HG03354 (cell line): ENCODE results near the gene PRDX5.
A peak's percentile ranks its signal among the peaks of the same experiment; 100 is the strongest.

Source experiments
- ATAC-seq: cut with Tn5 transposase; IDR thresholded peaks from one replicate; pipeline ENCODE4 v1.9.1; 2021; ENCODE audit warnings: mild to moderate bottlenecking; ENCODE audit not compliant: unreplicated experiment, poor library complexity, severe bottlenecking

PRDX5 gene

DNA sequence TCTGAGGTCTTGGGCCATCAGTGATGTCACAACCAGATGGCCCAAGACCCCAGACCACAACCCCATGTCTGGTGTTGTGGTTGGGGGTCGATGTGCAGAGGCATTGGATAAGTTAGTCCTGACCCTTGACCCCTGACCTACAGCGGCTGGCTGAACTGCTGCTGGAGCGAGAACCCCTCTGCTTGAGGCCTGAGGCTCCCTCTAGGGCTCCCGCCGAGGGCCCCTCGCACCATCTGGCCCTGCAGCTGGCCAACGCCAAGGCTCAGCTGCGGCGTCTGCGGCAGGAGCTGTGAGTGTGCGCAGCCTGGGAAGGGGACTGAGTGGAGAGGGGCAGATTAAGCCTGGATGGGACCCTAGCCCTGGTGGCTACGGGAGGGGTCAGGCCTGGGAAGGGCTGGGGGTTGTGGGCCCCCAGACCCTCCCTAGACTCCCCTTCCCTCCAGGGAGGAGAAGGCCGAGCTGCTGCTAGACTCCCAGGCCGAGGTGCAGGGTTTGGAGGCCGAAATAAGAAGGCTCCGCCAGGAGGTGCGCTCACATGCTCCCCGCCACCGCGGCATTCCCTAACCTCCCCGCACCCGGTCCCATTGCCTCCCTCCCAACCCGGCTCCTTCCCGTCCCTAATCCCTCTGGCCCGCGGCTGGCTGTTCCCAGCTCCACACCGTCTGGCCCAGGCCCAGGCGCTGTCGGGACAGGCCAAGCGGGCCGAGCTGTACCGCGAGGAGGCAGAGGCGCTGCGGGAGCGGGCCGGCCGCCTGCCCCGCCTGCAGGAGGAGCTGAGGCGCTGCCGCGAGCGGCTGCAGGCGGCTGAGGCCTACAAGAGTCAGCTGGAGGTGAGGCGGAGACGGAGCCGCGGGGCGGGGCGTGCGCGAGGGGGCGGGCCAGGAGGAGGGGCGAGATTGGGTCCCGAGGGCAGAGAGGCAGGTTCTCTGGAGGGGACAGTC, 24.2 kb downstream of the PRDX5 start:
- peak; percentile 44 for ATAC-seq

GRCh38 chr11:64342869-64343745, 25.2 kb downstream of the PRDX5 start:
- ATAC-seq, result no peak

- no peak for ATAC-seq
These were observed 26.0 kb downstream of the PRDX5 start for GRCh38 chr11:64343767-64344559.

DNA sequence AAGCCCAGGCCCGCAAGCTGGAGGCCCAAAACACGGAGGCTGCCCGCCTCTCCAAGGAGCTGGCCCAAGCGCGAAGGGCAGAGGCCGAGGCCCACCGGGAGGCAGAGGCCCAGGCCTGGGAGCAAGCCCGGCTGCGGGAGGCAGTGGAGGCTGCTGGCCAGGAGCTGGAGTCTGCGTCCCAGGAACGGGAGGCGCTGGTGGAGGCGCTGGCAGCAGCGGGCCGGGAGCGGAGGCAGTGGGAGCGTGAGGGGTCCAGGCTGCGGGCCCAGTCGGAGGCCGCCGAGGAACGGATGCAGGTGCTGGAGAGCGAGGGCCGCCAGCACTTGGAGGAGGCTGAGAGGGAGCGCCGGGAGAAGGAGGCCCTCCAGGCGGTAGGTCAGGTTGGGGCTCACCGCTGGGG, 26.9 kb downstream of the PRDX5 start:
- ATAC-seq, result no peak

- ATAC-seq, result no peak
These were observed 29.4 kb downstream of the PRDX5 start for GRCh38 chr11:64347193-64347867.

- ATAC-seq, result no peak
These were observed 30.6 kb downstream of the PRDX5 start for GRCh38 chr11:64348383-64349024.

DNA sequence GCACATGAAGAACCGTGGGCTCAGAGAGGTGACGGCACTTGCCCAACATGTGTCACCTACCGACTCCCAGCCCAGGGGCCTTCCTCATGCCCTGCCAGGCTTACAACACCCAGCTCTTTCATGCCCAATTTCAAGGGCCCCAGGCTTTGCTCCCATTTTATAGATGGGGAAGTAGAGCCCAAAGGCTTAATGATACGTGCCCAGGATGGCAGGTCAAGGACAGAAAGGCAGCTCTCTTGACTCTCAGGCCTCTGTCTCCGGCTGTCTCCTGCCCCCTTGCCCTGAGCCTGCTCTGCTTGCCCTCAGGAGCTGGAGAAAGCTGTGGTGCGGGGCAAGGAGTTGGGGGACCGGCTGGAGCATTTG, 31.1 kb downstream of the PRDX5 start:
- ATAC-seq, result no peak

GRCh38 chr11:64349404-64349803, 31.5 kb downstream of the PRDX5 start:
- ATAC-seq, result no peak

DNA sequence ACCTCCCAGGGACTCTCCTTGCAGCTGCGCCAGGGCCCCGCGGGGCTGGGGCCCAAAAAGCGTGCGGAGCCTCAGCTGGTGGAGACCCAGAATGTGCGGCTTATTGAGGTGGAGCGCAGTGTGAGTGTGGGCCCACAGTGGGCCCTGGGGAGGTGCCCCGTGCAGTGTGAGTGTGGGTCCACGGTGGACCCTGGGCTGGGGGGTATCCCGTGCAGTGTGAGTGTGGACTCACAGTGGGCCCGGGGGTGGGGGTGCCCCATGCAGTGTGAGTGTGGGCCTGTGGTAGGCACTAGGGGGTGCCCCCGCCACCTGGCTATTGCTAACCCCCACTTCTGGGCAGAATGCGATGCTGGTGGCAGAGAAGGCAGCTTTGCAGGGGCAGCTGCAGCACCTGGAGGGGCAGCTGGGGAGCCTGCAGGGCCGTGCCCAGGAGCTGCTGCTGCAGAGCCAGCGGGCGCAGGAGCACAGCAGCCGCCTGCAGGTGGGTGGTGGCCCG, 33.3 kb downstream of the PRDX5 start:
- no peak for ATAC-seq

GRCh38 chr11:64352099-64352994, 34.4 kb downstream of the PRDX5 start:
- ATAC-seq, result no peak

DNA sequence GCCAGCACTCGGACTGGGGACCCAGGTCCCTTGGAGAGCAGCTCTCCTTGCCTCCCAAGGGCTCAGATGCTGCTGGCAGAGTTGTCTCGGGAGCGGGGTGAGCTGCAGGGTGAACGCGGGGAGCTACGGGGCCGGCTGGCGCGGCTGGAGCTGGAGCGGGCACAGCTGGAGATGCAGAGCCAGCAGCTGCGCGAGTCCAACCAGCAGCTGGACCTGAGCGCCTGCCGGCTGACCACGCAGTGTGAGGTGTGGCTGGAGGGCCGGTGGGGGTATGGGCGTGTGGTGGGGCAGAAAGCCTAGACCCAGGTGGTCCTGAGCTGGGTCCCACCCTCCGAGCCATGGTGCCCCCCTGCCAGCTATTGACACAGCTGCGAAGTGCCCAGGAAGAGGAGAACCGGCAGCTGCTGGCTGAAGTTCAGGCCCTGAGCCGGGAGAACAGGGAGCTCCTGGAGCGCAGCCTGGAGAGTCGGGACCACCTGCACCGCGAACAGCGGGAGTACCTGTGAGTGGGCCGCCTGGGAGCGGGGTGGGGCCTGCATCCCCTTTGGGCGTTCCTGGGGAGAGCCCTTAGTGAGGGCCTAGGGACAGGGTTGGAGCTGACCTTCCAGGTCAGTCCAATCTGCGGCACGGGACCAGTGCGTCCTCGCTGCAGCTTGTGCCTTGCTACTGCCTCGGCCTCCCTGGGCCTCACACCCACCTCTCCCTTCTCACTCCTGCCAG, 35.2 kb downstream of the PRDX5 start:
- no peak for ATAC-seq

GRCh38 chr11:64353715-64354506, 36.0 kb downstream of the PRDX5 start:
- ATAC-seq, result no peak

GRCh38 chr11:64355078-64355940, 37.4 kb downstream of the PRDX5 start:
- ATAC-seq, result no peak

GRCh38 chr11:64356498-64357411, 38.8 kb downstream of the PRDX5 start:
- no peak for ATAC-seq

DNA sequence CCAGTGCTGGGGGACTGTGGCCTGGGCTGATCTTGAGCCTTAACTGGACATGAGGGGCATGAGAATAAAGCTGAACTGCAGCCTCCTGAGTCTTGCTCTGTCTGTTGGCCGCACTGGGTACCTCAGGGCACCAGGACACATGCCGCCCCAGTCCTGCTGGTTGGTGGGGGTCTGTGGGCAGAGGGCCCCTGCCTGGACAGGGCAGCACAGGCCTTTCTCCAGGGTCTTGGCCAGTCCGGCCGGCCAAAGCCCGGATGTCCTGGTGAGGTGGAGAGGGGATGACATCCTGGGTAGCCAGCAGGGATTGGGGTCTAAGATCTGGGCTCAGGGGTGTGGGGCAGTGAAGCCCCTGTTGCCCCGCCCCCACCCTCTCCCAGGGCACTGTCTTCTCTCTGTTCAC, 39.5 kb downstream of the PRDX5 start:
- no peak for ATAC-seq
